Epithelial cell of prostate (primary cell): Measurements from ENCODE around the gene MED27.
"Not testable (repeated sequence)": the region's sequence is repeated elsewhere in the genome, so short reads cannot be mapped to it uniquely, and the experiment has no call there.

Experiments used
- DNase-seq: peaks from one replicate; pipeline ENCODE4 v3.0.0-alpha.2; 2011; ENCODE audit warnings: low read depth, low spot score
- H3K27ac ChIP-seq: fragments of 450-650 bp; 2 replicates; pipeline ENCODE4 v1.5.1; 2017; ENCODE audit warnings: mild to moderate bottlenecking

Gene MED27

GRCh38 chr9:132077881-132078698 lies 1.6 kb downstream of the MED27 start:
- peak overlapping the region; percentile 41 for H3K27ac ChIP-seq
- DNase-seq = no peak

GRCh38 chr9:132075853-132076252 lies 3.8 kb downstream of the MED27 start:
- DNase-seq = no peak
- H3K27ac ChIP-seq = no peak overlapping the region

- no peak for DNase-seq
- H3K27ac ChIP-seq = no peak overlapping the region
Observed at GRCh38 chr9:132074736-132075135, 4.9 kb downstream of the MED27 start.

- H3K27ac ChIP-seq = no peak overlapping the region
Observed at GRCh38 chr9:132071847-132072507, 7.7 kb downstream of the MED27 start.

GRCh38 chr9:132069046-132069898 lies 10.4 kb downstream of the MED27 start:
- no peak overlapping the region for H3K27ac ChIP-seq
- DNase-seq = no peak

More at GRCh38 chr9:132071847-132072507, 7.7 kb downstream of the MED27 start:
- no peak for DNase-seq

- no peak for DNase-seq
Observed at GRCh38 chr9:132068605-132069004, 11.1 kb downstream of the MED27 start.

GRCh38 chr9:132066511-132066910 lies 13.2 kb downstream of the MED27 start:
- DNase-seq = no peak
- no peak overlapping the region for H3K27ac ChIP-seq

More at GRCh38 chr9:132068605-132069004, 11.1 kb downstream of the MED27 start:
- no peak overlapping the region for H3K27ac ChIP-seq

GRCh38 chr9:132066057-132066456 lies 13.6 kb downstream of the MED27 start:
- H3K27ac ChIP-seq = no peak overlapping the region
- no peak for DNase-seq

- no peak for DNase-seq
Observed at GRCh38 chr9:132063281-132063680, 16.4 kb downstream of the MED27 start.

GRCh38 chr9:132062806-132063205 lies 16.9 kb downstream of the MED27 start:
- H3K27ac ChIP-seq = no peak overlapping the region
- DNase-seq = no peak

More at GRCh38 chr9:132063281-132063680, 16.4 kb downstream of the MED27 start:
- no peak overlapping the region for H3K27ac ChIP-seq

- no peak for DNase-seq
Observed at GRCh38 chr9:132061526-132061925, 18.1 kb downstream of the MED27 start.

GRCh38 chr9:132059361-132059760 lies 20.3 kb downstream of the MED27 start:
- DNase-seq = no peak
- H3K27ac ChIP-seq = no peak overlapping the region

More at GRCh38 chr9:132061526-132061925, 18.1 kb downstream of the MED27 start:
- no peak overlapping the region for H3K27ac ChIP-seq

- not testable (repeated sequence) for DNase-seq, H3K27ac ChIP-seq
Observed at GRCh38 chr9:132058226-132058625, 21.4 kb downstream of the MED27 start.

- no peak for DNase-seq
- no peak overlapping the region for H3K27ac ChIP-seq
Observed at GRCh38 chr9:132056717-132057560, 22.7 kb downstream of the MED27 start.

- no peak overlapping the region for H3K27ac ChIP-seq
- no peak for DNase-seq
Observed at GRCh38 chr9:132055756-132056155, 23.9 kb downstream of the MED27 start.

GRCh38 chr9:132054024-132054423 lies 25.6 kb downstream of the MED27 start:
- no peak overlapping the region for H3K27ac ChIP-seq
- no peak for DNase-seq

GRCh38 chr9:132049900-132050299 lies 29.8 kb downstream of the MED27 start:
- no peak for DNase-seq
- no peak overlapping the region for H3K27ac ChIP-seq

- no peak for DNase-seq
- H3K27ac ChIP-seq = no peak overlapping the region
Observed at GRCh38 chr9:132049323-132049882, 30.3 kb downstream of the MED27 start.

GRCh38 chr9:132048201-132048600 lies 31.5 kb downstream of the MED27 start:
- H3K27ac ChIP-seq = no peak overlapping the region
- no peak for DNase-seq
